ENCODE results near the gene MYO1D.
"Not testable (repeated sequence)": the region's sequence is repeated elsewhere in the genome, so short reads cannot be mapped to it uniquely, and the experiment has no call there.

Gene MYO1D

GRCh38 chr17:32658470-32659418 lies 218.2 kb downstream of the MYO1D start:
- no peak for DNase-seq

DNA sequence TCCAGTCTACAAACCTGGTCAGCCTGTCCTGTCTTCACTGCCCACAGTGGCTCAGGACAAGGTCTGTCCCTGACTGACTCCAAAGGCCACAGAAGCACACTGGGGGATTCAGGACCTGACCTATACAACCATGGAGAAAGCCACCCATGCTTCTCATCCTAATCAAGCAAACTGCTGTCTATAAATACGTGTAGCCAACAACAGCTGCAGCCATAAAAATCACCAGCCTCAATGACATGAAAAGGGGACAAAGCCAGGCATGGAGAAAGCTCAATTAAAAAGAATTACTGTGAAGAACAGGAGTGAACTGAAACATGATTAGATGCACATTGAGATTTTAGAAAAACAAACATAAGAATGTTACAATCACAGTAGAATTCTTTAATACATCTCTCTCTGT lies 220.0 kb downstream of the MYO1D start:
- DNase-seq, result no peak

GRCh38 chr17:32654324-32654723 lies 222.6 kb downstream of the MYO1D start:
- DNase-seq, result no peak

- no peak for DNase-seq
Observed at GRCh38 chr17:32651084-32651483, 225.8 kb downstream of the MYO1D start.

GRCh38 chr17:32648450-32648849 lies 228.5 kb downstream of the MYO1D start:
- no peak for DNase-seq

- no peak for DNase-seq
Observed at GRCh38 chr17:32646941-32647340, 230.0 kb downstream of the MYO1D start.

- DNase-seq, result not testable (repeated sequence)
Observed at GRCh38 chr17:32641514-32641913, 235.4 kb downstream of the MYO1D start.

DNA sequence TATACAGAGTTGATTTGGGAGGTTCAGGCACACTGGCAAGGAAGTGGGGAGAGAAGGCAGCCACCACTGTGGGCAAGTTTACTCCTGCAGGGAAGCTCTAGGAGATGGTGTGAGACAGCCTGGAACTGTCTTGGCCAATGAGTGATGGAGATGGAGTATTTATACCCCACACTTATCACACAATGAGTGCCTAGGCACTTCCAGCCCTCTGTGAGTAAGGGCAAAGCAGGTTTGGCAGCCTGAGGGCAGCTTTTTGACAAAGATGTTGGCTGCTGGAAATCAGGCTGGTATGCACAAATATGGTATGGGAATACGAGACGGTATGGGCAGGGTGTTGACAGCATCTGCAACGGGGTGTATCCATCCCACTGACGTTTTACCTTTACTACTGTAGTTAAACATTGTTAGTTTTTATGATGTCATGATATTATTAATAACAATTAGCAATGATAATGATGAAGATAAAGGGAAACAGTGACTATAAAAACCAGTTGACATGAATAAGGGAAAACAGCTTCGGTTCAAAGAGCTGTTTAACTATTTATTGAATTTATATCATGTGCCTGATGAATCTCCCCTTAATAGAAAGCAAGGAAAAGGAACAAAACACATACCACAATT lies 240.2 kb downstream of the MYO1D start:
- no peak for DNase-seq

- DNase-seq, result no peak
Observed at GRCh38 chr17:32634167-32634566, 242.8 kb downstream of the MYO1D start.

DNA sequence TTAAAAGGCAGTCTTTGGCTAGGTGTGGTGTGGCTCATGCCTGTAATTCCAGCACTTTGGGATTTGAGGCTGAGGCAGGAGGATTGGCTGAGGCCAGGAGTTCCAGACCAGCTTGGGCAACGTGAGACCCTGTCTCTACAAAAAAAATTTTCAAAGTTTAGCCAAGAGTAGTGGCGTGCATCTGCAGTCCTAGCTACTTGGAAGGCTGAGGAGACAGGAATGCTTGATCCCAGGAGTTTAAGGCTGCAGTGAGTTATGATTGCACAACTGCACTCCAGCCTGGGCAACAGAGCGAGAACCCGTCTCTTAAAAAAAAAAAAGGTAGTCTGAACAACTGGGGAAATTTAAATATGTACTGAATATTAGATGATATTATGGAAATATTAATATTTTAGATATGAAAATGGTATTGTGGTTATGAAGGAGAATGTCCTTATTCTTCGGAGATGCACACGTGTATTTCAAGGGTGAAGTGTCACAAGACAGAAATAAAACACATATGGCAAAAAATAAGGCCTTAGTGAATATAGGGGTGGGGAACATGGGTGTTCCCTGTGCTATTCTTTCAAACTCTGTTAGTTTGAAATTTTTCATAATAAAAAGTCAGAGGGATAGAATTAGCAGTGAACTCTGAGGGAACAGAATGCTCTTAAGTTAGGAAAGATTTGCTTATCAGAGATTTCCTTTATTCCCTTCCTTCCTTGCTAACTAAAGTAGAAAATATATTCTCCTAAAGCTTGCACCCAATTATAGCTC lies 245.4 kb downstream of the MYO1D start:
- DNase-seq, result no peak

- DNase-seq, result no peak
Observed at GRCh38 chr17:32629563-32630190, 247.2 kb downstream of the MYO1D start.

DNA sequence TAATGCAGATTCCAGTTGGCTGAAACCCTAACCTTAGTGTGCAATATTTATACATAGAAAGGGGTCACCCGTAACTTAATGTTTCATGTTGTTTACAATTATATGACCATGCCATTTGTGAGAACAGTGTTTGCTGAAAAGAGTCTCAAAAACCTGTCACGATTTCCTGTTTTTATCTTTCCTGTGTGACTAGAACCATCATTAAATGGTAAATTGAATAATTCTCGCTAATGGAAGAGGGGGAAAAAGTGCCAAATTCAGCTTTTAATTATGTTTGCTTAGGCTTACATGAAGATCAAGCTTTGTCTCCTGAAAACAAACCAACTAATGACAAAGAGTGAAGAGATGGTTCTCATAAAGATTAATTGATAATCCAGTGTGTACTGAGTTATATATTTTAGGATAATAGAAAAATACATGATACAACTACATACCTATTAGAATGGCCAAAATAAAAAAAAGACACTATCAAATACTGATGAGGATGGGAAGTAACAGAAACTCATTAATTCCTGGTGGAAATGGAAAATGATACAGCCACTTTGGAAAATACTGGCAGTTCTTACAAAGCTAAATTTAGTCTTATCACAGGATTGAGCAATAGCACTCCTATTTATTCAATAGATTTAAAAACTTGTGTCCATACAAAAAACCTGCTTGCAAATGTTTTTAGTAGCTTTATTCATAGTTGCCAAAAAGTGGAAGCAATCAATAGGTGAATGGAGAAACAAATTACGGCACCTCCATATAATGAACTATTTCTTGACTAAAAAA lies 248.5 kb downstream of the MYO1D start:
- DNase-seq, result no peak

- DNase-seq, result no peak
Observed at GRCh38 chr17:32627239-32627996, 249.5 kb downstream of the MYO1D start.

DNA sequence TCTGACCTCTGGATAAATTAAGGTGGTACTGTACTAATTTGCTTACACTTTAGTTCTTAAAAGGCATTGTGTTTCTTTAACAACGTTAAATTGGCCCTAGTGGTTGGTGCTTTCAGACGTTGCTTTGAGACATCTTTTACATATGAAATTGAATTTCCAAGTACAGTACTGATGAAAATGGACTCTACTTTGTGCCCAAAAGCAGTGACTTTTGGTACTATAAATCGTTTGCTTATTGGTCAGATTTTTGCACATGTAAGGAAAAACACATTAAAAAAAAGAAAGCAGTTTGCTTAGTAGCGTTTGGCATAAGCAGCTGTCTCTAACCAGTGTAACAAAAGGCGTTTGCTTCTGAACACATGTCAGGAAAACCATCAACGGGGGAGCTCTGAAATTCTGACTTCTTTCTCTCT lies 250.5 kb downstream of the MYO1D start:
- DNase-seq, result no peak

GRCh38 chr17:32625971-32626370 lies 251.0 kb downstream of the MYO1D start:
- no peak for DNase-seq

- DNase-seq, result no peak
Observed at GRCh38 chr17:32623196-32623595, 253.7 kb downstream of the MYO1D start.

DNA sequence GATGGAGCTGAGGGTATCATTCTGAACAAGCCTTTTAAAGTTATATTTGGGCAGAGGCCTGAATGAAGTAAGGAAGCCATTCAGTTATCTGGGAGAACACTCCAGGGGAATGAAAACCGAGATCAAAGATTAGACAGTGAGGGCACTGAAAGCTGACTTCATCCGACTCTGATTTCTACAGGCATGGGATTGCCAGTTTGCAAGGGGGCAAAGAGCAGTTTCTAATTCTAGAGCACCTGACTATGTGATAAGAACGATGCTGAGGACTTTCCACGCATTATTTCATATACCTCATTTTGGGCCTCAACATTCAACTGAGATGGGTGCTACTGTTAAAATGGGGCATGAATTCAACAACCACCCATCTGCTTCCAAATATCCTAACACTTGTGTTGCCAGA lies 254.4 kb downstream of the MYO1D start:
- no peak for DNase-seq

DNA sequence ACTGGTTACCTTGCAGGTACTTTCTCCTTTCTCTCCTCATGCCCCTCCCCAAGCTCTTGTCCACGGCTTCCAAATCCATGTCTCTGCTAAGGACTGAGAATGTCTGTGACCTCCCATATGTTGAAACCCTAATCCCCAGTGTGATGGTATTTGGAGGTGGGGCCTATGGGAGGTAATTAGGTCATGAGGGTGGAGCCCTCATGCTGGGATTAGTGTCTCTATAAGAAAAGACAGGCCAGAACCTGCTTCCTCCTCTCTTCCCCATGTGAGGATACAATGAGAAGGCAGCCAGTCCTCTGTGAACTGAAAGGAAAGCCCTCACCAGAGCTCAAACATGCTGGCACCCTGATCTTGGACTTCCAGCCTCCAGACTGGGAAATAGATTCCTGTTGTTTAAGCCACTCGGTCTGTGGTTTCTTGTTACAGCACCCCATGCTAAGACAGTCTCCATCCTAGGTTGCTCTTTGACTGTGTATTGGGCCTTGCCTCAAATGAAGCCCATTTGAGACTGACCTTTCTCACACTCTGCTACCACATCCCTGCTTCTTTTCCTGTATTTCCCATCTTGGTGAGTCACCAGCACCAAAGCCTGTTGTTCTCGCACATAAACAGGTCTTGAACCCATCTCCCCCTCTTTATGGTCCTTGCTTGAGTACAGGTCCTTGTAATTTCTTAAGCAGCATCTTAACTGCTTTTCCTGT lies 255.2 kb downstream of the MYO1D start:
- DNase-seq, result no peak

GRCh38 chr17:32615326-32615725 lies 261.6 kb downstream of the MYO1D start:
- DNase-seq, result no peak

- DNase-seq, result no peak
Observed at GRCh38 chr17:32610943-32611342, 266.0 kb downstream of the MYO1D start.

All from CD4-positive, alpha-beta T cell treated with Interferon alpha-2 for 1 hour (primary cell).